NCI-H146 treated with DMSO at 0.1 percent for 48 hours (cell line): ENCODE measurements around the gene USP6NL.
A peak's percentile ranks its signal among the peaks of the same experiment; 100 is the strongest.
"Not testable (repeated sequence)": the region's sequence is repeated elsewhere in the genome, so short reads cannot be mapped to it uniquely, and the experiment has no call there.

Experiments used
- DNase-seq: peaks from one replicate; lab custom pipeline; 2025; ENCODE audit not compliant: unreplicated experiment; lab: John Stamatoyannopoulos, UW

The USP6NL gene

GRCh38 chr10:11520892-11521291 is 90.6 kb downstream of the USP6NL start:
- DNase-seq = no peak

GRCh38 chr10:11517150-11517549 is 94.3 kb downstream of the USP6NL start:
- DNase-seq = no peak

- DNase-seq = no peak
Observed at GRCh38 chr10:11516431-11516746, 95.1 kb downstream of the USP6NL start.

DNA sequence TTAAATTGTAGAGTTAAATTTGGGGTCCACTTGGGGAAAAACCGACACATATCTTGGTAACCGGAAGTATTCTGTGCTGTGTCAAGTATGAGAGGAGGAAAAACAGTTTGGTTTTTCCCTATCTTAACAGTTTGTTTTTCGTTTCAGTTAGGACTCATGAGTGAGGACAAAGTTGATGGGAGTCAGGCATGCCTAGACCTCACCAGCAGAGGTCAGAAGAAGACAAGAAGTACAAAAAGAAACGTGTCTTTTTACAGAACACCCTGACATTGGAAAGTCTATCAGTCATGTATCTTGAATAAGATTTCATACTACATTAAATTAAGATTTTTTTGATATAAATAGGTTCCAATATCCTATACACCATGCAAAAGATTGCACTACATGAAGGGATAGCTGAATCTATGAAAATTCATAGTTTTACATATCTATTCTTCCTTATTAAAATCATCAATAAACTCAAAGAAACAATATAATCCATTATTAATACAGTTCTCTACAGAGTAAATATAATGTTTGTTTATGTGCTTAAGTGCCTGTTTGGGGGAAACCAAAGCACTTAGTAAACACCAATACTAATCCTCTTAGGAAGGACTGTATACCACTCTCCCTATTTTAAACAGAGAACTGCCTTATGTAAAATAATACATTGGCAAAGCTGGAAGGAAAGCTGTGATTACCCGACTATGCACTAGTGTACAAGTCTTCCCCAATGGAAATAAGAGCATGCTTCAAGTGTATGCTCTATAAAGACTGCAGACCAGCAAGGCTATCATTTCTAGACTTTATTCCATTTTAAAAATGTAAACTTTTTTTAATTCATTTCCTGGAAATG is 95.6 kb downstream of the USP6NL start:
- peak; percentile 37 for DNase-seq

DNA sequence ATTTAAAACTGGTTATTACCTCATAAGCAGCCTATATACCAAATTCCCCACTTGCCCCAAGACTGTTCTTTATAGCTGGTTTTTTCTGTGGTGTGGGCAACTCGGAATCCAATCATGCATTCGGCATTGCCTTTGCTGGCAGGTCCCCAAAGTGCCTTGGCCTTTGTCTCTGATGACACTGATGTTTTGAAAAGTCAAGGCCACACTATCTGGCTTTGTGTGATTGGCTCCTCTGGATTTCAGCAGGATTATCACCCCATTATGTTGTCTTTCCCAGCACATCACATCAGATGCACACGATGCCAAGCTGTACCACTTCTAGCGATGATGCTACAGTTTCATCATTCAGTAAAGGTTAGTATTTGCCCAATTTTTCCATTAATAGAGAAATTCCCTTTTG is 97.7 kb downstream of the USP6NL start:
- no peak for DNase-seq

GRCh38 chr10:11512596-11512995 is 98.9 kb downstream of the USP6NL start:
- DNase-seq = no peak

DNA sequence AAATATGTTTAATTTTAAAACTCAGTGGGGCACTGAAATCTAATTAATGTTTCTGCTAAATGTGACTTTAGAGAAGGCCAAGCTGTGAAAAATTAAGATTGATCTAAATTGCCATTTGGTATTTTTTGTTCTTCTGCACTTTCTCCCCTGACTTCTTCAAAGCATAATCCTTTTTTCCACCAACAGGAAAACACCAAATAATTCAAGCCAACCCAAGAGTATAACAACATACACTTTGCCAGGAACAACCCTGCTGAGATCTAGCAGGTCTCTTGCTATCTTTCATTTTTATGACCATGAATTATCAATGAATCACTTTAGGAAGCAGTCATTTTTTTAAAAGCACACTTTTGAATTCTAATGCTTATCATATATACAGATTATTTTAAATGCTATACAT is 100.1 kb downstream of the USP6NL start:
- no peak for DNase-seq

DNA sequence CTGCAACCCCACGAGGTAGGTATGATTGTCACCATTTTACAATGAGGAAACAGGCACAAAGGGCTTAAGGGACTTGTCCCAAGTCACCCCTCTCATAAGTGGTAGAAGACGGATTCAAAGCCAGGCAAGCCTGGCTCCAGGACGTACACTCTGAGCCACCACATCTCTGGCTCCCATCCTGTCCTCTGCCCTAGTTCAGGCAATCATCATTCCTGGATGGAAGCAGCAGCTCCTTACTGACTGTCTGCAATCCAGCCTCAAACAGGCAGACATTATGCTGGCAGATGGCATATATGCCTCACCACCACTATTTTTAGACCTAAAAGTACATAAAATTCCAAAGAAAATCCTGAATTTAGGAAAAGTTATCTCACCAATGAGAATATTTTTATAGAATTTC is 100.7 kb downstream of the USP6NL start:
- DNase-seq = no peak

GRCh38 chr10:11510281-11510680 is 101.2 kb downstream of the USP6NL start:
- DNase-seq = no peak

GRCh38 chr10:11509036-11509435 is 102.4 kb downstream of the USP6NL start:
- DNase-seq = no peak

- no peak for DNase-seq
Observed at GRCh38 chr10:11506247-11506789, 105.1 kb downstream of the USP6NL start.

DNA sequence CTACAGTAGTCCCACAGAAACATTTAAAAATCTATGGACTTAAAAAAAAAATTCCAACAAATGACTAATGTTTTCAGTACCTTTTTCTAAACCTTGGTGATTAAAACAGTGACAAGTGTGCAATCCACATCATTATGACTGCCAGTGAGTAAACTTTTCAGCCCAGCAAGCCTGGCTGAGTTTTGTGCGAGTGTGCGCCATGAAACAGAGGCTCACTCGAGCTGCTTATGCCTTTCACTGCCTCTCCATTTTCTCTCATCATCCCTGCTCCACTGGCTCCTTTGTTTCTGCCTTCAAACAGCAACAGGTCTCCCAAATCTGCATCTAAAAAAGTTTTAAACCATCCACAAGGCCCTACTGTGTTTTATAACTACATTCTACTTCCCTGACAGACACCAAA is 105.8 kb downstream of the USP6NL start:
- DNase-seq = no peak

GRCh38 chr10:11504566-11505285 is 106.7 kb downstream of the USP6NL start:
- no peak for DNase-seq

GRCh38 chr10:11501600-11501999 is 109.8 kb downstream of the USP6NL start:
- no peak for DNase-seq

- no peak for DNase-seq
Observed at GRCh38 chr10:11499425-11500071, 111.9 kb downstream of the USP6NL start.

GRCh38 chr10:11498399-11498798 is 113.1 kb downstream of the USP6NL start:
- DNase-seq = no peak

DNA sequence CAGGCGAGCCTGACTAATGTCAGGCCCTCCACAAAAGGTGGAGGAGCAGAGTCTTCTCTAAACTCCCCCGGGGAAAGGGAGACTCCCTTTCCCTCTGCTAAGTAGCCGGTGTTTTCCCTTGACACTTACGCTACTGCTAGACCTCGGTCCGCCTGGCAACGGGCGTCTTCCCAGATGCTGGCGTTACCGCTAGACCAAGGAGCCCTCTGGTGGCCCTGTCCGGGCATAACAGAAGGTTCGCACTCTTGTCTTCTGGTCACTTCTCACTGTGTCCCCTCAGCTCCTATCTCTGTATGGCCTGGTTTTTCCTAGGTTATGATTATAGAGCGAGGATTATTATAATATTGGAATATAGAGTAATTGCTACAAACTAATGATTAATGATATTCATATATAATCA is 116.5 kb downstream of the USP6NL start:
- DNase-seq = not testable (repeated sequence)

DNA sequence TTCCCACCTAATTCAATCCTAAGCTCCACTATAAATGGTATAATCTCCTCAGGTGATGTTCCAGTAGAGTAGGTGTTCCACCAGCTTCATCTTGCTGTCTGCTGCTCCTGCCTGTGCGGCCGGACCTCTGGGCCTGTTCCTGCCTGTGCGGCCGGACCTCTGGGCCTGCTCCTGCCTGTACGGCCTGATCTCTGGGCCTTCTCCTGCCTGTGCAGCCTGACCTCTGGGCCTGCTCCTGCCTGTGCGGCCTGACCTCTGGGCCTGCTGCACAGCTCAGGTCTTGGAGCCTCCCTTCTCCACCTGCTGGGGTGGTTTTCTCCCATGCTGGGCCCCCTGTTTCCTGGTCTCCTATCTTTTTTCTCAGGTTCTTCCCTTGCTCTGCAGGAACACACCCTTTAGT is 117.8 kb downstream of the USP6NL start:
- DNase-seq = no peak

DNA sequence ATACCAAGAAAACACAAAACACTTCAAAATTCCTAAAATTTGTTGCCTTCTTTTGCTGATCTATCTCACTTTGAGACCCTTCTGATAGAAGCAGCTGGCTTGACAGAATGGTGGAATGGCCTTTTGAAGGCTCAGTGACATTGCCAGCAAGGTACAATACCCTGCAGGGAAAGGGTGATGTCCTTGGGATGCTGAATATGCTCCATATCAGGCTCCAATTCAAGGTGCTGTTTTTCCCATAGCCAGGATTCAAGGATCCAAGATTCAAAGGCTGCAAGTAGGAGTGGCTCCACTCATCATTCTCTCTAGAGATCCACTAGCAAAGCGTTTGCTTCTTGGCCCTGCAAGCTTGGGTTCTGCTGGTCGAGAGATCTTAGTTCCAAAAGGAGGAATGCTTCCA is 120.4 kb downstream of the USP6NL start:
- no peak for DNase-seq

GRCh38 chr10:11489591-11489990 is 121.9 kb downstream of the USP6NL start:
- DNase-seq = no peak

DNA sequence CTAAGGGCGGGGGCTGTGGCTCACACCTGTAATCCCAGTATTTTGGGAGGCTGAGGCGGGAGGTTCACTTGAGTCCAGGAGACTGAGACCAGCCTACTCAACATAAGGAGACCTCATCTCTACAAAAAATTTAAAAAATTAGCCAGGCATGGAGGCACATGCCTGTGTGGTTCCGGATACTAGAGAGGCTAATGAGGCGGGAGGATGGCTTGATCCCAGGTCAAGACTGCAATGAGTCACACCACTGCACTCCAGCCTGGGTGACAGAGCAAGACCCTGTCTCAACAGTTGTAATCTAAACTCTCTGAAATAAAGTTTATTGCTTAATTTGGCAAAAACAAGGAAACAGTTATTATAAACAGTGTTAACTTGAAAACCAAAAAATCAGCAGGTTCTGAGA is 123.3 kb downstream of the USP6NL start:
- no peak for DNase-seq
